Astrocyte (in vitro differentiated cells and primary cell): Measurements from ENCODE around the gene ABCA6. TPM values are rescaled to one million over a fixed set of nuclear protein-coding genes. Genes with fewer than 3 reads are reported as not detected.

ENCODE experiments used
- DNase-seq: peaks from one replicate; pipeline ENCODE4 v3.0.0-alpha.2; 2010; ENCODE audit warnings: low read depth
- FAIRE-seq: peaks from 2 replicates; lab custom pipeline; 2011; peaks lifted over from hg19 to GRCh38; lab: Jason Lieb, UNC
- H2AFZ ChIP-seq: 2 replicates; pipeline ENCODE4 v1.6.0; 2012; ENCODE audit warnings: low read depth, low read length, inconsistent platforms
- H3K27ac ChIP-seq: 2 replicates; pipeline ENCODE4 v1.5.1; 2011; ENCODE audit warnings: low read depth, low read length, inconsistent platforms
- H3K27me3 ChIP-seq: 2 replicates; pipeline ENCODE4 v1.6.0; 2011; ENCODE audit warnings: low read length, inconsistent platforms; ENCODE audit not compliant: insufficient read depth
- H3K36me3 ChIP-seq: 2 replicates; pipeline ENCODE4 v1.5.1; 2011; ENCODE audit warnings: low read length, inconsistent platforms; ENCODE audit not compliant: insufficient read depth
- H3K4me1 ChIP-seq: 2 replicates; pipeline ENCODE4 v1.5.1; 2011; ENCODE audit warnings: low read length, inconsistent platforms; ENCODE audit not compliant: insufficient read depth
- H3K4me2 ChIP-seq: 2 replicates; pipeline ENCODE4 v1.6.0; 2012; ENCODE audit warnings: low read length, inconsistent platforms
- H3K4me3 ChIP-seq: 2 replicates; pipeline ENCODE4 v1.5.1; 2011; ENCODE audit warnings: low read depth, mild to moderate bottlenecking, low read length, inconsistent platforms; ENCODE audit not compliant: insufficient read depth
- H3K79me2 ChIP-seq: 2 replicates; pipeline ENCODE4 v1.6.0; 2012; ENCODE audit warnings: mild to moderate bottlenecking, low read length, inconsistent platforms; ENCODE audit not compliant: insufficient read depth
- H3K9ac ChIP-seq: 2 replicates; pipeline ENCODE4 v1.6.0; 2012; ENCODE audit warnings: mild to moderate bottlenecking, low read length, inconsistent platforms
- H3K9me3 ChIP-seq: 2 replicates; pipeline ENCODE4 v1.5.1; 2012; ENCODE audit warnings: low read depth, mild to moderate bottlenecking, low read length, inconsistent platforms; ENCODE audit not compliant: insufficient read depth
- H4K20me1 ChIP-seq: 2 replicates; pipeline ENCODE4 v1.6.0; 2012; ENCODE audit warnings: low read length, inconsistent platforms; ENCODE audit not compliant: insufficient read depth
- H3K27ac Mint-ChIP-seq: one replicate; pipeline ENCODE4 v1.8.0; 2021; ENCODE audit warnings: mild to moderate bottlenecking, mixed read lengths; ENCODE audit not compliant: unreplicated experiment
- H3K27me3 Mint-ChIP-seq: one replicate; pipeline ENCODE4 v1.8.0; 2021; ENCODE audit warnings: low read depth, mixed read lengths; ENCODE audit not compliant: unreplicated experiment
- H3K36me3 Mint-ChIP-seq: one replicate; pipeline ENCODE4 v1.8.0; 2021; ENCODE audit warnings: low read depth, mixed read lengths; ENCODE audit not compliant: unreplicated experiment
- H3K4me1 Mint-ChIP-seq: one replicate; pipeline ENCODE4 v1.8.0; 2021; ENCODE audit warnings: low read depth, mixed read lengths; ENCODE audit not compliant: unreplicated experiment
- H3K4me3 Mint-ChIP-seq: one replicate; pipeline ENCODE4 v1.8.0; 2021; ENCODE audit warnings: mild to moderate bottlenecking, moderate library complexity, mixed read lengths; ENCODE audit not compliant: unreplicated experiment
- H3K9me3 Mint-ChIP-seq: one replicate; pipeline ENCODE4 v1.8.0; 2021; ENCODE audit warnings: mild to moderate bottlenecking, mixed read lengths; ENCODE audit not compliant: unreplicated experiment
- EZH2 ChIP-seq: IDR thresholded peaks from 2 replicates; pipeline ENCODE4 v1.6.1; 2012; ENCODE audit warnings: mild to moderate bottlenecking, low read length, inconsistent platforms; ENCODE audit not compliant: insufficient read depth
- total RNA-seq: library from RNA; stranded (reverse); gene quantifications from 2 replicates; pipeline ENCODE4 v1.2.1, GENCODE V29; 2021
- TF ChIP-seq, protein P1 (sequence below): IDR thresholded peaks from 2 replicates; pipeline ENCODE4 v1.5.1; 2011; ENCODE audit warnings: low read depth, mild to moderate bottlenecking, inconsistent platforms, low read length, moderate library complexity; ENCODE audit not compliant: insufficient read depth

The ABCA6 gene
- total RNA-seq, 1 donor from 2014 or later = not detected

DNA sequence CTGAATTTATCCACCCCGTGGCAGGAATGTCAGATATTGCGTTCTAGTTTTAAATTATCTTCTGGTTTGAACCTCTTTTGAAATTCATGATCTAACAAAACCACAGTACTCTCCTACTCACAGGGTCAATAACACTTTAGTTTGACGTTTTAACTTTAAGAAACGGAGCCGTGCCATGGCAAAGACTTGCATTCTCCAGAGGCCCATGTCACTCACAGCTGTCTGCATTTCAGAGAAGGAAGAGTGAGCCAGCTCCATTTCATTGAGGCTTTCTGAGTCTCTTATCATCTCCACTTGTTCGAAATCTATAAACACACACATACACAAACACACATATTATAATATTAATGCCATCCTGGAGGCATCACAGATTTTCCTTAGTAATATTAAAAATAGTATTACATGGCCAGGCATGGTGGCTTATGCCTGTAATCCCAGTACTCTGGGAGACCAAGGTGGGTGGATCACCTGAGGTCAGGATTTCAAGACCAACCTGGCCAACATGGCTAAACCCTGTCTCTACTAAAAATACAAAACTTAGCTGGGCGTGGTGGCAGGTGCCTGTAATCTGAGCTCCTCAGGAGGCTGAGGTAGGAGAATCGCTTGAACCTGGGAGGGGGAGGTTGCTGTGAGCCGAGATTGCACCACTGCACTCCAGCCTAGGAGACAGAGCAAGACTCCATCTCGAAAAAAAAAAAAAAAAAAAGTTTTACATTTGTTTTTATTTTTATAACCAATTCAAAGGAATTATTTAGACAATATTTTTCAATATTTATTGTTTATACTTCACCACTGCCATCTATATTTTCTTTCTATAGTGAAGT is 35.6 kb downstream of the ABCA6 start:
- no peak for DNase-seq
- no peak overlapping the region for H3K4me3 ChIP-seq

DNA sequence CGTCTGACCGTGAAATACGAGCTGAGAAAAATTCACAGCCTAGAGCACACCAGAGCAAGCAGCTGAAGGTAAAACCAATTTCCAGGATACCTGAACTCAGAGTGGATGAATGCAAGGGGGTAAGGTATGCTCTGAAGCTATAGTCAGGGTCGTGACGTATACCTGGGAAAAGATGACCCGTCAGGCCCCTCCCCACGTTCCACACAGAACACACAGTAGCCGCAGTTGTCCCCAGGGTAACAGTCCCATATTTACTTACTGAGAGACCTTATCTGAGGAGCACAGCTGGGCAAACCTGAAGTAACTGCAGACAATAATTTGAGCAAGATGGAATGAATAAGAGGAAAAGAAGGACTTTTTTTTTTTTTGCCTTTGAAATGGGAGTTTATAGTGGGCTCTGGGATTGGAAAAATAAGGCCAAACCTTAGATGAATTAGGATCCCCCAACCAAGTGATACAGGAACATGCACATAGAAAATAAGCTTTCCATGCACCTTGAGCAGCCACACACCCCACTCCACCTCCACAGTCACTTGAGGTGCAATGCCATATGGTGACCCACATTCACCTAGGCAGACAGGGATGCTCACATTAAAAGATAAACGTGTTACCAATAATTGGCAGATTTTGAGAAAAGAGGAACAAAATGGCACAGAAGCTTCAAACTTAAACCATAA is 38.0 kb downstream of the ABCA6 start:
- Mint-ChIP-seq H3K36me3 (no peaks in the 10 kb centered on the region), H3K27me3 (no peaks in the 10 kb centered on the region), H3K9me3 (no peaks in the 10 kb centered on the region), H3K4me1 (peaks cover 1% of the 10 kb centered on the region), H3K4me3 (no peak overlapping the region), H3K27ac (no peak overlapping the region)
- TF ChIP-seq EZH2 = no peak
- TF ChIP-seq, protein P1, sequence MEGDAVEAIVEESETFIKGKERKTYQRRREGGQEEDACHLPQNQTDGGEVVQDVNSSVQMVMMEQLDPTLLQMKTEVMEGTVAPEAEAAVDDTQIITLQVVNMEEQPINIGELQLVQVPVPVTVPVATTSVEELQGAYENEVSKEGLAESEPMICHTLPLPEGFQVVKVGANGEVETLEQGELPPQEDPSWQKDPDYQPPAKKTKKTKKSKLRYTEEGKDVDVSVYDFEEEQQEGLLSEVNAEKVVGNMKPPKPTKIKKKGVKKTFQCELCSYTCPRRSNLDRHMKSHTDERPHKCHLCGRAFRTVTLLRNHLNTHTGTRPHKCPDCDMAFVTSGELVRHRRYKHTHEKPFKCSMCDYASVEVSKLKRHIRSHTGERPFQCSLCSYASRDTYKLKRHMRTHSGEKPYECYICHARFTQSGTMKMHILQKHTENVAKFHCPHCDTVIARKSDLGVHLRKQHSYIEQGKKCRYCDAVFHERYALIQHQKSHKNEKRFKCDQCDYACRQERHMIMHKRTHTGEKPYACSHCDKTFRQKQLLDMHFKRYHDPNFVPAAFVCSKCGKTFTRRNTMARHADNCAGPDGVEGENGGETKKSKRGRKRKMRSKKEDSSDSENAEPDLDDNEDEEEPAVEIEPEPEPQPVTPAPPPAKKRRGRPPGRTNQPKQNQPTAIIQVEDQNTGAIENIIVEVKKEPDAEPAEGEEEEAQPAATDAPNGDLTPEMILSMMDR = no peak
- FAIRE-seq = no peak
- H3K9ac ChIP-seq = no peak overlapping the region
- no peak overlapping the region for H2AFZ ChIP-seq
- H3K79me2 ChIP-seq = no peaks in the 10 kb centered on the region
- DNase-seq = no peak
- no peak overlapping the region for H3K4me3 ChIP-seq
- H4K20me1 ChIP-seq = no peaks in the 10 kb centered on the region
- no peaks in the 10 kb centered on the region for H3K27me3 ChIP-seq
- no peaks in the 10 kb centered on the region for H3K9me3 ChIP-seq
- H3K4me2 ChIP-seq = no peak overlapping the region
- no peaks in the 10 kb centered on the region for H3K36me3 ChIP-seq
- H3K27ac ChIP-seq = no peak overlapping the region
- no peaks in the 10 kb centered on the region for H3K4me1 ChIP-seq

More for the DNA sequence above, 35.6 kb downstream of the ABCA6 start:
- Mint-ChIP-seq H3K27ac (no peak overlapping the region), H3K9me3 (no peaks in the 10 kb centered on the region), H3K4me3 (no peak overlapping the region), H3K27me3 (no peaks in the 10 kb centered on the region), H3K4me1 (peaks cover under 1% of the 10 kb centered on the region), H3K36me3 (no peaks in the 10 kb centered on the region)
- TF ChIP-seq, protein P1 = no peak
- no peak for TF ChIP-seq EZH2
- Histone ChIP-seq H3K4me2 (no peak overlapping the region), H3K36me3 (no peaks in the 10 kb centered on the region), H3K9me3 (no peaks in the 10 kb centered on the region), H4K20me1 (no peaks in the 10 kb centered on the region), H3K9ac (no peak overlapping the region), H3K4me1 (no peaks in the 10 kb centered on the region), H2AFZ (no peak overlapping the region), H3K79me2 (no peaks in the 10 kb centered on the region), H3K27ac (no peak overlapping the region), H3K27me3 (no peaks in the 10 kb centered on the region)
- no peak for FAIRE-seq
